Memory B cell (primary cell): ENCODE results near the gene CAPN1.

Source experiments
- ATAC-seq: fragments of 150-1000 bp; cut with Tn5 transposase; 2 replicates; pipeline ENCODE4 v1.10.0; 2021; ENCODE audit warnings: low read depth, mild to moderate bottlenecking, moderate library complexity
- DNase-seq, 2 donors: peaks; one replicate each; pipeline ENCODE4 v3.0.0; 2022; ENCODE audit warnings: low spot score in 2 of 2
- H3K27ac Mint-ChIP-seq: one replicate; pipeline ENCODE4 v1.8.0; 2022; ENCODE audit warnings: mild to moderate bottlenecking, moderate library complexity, mixed read lengths
- H3K27me3 Mint-ChIP-seq: one replicate; pipeline ENCODE4 v1.8.0; 2022; ENCODE audit warnings: mixed read lengths
- H3K36me3 Mint-ChIP-seq: one replicate; pipeline ENCODE4 v1.8.0; 2022; ENCODE audit warnings: mild to moderate bottlenecking, mixed read lengths
- H3K4me1 Mint-ChIP-seq: one replicate; pipeline ENCODE4 v1.8.0; 2022; ENCODE audit warnings: mixed read lengths
- H3K4me3 Mint-ChIP-seq: one replicate; pipeline ENCODE4 v1.8.0; 2022; ENCODE audit warnings: mild to moderate bottlenecking, moderate library complexity, mixed read lengths
- H3K9me3 Mint-ChIP-seq: one replicate; pipeline ENCODE4 v1.8.0; 2022; ENCODE audit warnings: mixed read lengths

The CAPN1 gene

DNA sequence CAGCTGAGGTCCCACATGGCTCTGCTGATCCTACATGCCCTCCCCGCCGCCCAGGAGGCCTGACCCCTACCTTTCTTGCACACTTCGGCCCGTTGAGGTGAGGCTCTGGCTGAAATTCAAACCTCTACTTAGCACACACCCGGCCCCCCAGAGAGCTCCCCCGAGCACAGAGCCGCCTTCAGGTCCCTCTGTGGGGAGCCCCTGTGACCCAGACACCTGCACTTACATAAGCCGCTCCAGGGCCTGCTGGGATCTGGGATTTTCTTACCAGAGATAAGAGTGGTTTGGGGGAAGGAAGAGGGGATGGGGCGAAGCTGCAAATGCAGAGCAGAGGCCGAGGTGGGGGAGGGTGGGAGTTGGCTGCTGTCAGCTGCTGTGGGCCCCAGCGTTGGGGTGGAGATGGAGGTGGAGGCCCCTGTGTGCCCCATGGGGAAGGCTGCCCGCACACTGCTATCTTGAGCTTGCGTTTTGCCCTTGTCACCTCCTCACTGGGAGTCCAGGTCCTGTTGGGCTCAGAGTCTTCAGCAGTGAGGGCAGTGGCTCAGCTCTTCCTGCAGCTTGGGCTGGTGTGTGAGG, 30.6 kb downstream of the CAPN1 start:
- DNase-seq (no peak), ATAC-seq (no peak)
- Mint-ChIP-seq H3K36me3 (peaks cover 27% of the 10 kb centered on the region), H3K9me3 (peaks cover 2% of the 10 kb centered on the region), H3K27ac (no peak overlapping the region), H3K27me3 (peaks cover 3% of the 10 kb centered on the region), H3K4me1 (peaks cover 12% of the 10 kb centered on the region), H3K4me3 (no peak overlapping the region)

DNA sequence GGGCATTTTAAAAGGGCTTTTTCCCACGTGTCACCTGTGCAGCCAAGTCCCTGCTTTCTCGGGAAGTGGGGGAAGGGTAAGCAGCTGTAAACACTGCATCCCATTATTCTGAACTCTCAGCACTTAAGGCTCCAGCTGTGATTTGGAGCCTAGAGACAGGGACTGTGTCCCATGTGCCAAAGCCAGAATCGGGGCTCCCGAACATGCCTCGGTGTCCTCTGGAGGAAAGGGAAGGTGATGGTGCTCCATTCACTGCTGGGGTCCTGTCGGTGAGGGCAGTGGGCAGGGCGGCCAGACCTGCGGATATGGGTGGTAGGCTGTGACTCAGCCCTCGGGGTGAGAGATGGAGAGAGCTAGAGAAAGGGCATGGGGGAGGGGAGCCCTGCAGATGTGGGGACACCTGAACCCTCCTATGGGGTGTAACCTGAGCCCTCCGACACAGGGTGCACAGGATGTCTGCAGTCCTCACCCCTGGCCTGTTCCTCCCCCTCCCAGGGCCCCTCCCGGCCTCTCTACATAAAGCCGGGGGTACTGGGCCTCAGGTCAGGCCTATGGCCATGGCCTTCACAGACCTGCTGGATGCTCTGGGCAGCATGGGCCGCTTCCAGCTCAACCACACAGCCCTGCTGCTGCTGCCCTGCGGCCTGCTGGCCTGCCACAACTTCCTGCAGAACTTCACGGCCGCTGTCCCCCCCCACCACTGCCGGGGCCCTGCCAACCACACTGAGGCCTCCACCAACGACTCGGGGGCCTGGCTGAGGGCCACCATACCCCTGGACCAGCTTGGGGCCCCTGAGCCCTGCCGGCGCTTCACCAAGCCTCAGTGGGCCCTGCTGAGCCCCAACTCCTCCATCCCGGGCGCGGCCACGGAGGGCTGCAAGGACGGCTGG, 31.8 kb downstream of the CAPN1 start:
- ATAC-seq (no peak), DNase-seq (no peak)
- H3K4me1 Mint-ChIP-seq: peaks cover 12% of the 10 kb centered on the region
- H3K9me3 Mint-ChIP-seq: peaks cover 2% of the 10 kb centered on the region
- peaks cover 3% of the 10 kb centered on the region for H3K27me3 Mint-ChIP-seq
- H3K36me3 Mint-ChIP-seq: peaks cover 23% of the 10 kb centered on the region
- H3K4me3 Mint-ChIP-seq: no peak overlapping the region
- no peak overlapping the region for H3K27ac Mint-ChIP-seq

DNA sequence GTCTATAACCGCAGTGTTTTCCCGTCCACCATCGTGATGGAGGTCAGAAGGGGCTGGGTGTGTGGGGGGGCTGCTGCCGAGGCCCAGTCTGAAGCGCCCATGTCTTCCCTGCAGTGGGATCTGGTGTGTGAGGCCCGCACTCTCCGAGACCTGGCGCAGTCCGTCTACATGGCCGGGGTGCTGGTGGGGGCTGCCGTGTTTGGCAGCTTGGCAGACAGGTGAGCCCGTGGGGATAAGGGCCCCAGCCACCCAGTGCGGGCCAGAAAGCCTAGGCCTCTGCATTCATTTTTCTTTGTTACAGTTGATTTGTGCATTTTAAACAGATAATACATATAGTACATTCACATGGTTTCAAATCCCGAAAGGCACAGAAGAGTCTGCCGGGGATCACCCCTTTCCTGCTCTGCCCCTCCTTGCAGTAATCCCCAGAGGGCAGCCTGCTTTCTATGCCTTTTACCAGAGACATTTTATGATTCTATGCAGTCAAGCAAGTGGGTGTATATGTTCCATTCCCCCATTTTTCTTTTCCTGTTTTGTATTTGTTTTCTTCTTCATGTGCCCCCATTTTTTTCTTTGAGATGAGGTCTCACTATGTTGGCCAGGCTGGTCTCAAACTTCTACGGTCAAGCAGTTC, 32.6 kb downstream of the CAPN1 start:
- Mint-ChIP-seq H3K4me1 (peaks cover 12% of the 10 kb centered on the region), H3K36me3 (peaks cover 17% of the 10 kb centered on the region), H3K9me3 (peaks cover 2% of the 10 kb centered on the region), H3K4me3 (no peak overlapping the region), H3K27me3 (peaks cover 3% of the 10 kb centered on the region), H3K27ac (no peak overlapping the region)
- ATAC-seq: no peak
- DNase-seq: no peak

DNA sequence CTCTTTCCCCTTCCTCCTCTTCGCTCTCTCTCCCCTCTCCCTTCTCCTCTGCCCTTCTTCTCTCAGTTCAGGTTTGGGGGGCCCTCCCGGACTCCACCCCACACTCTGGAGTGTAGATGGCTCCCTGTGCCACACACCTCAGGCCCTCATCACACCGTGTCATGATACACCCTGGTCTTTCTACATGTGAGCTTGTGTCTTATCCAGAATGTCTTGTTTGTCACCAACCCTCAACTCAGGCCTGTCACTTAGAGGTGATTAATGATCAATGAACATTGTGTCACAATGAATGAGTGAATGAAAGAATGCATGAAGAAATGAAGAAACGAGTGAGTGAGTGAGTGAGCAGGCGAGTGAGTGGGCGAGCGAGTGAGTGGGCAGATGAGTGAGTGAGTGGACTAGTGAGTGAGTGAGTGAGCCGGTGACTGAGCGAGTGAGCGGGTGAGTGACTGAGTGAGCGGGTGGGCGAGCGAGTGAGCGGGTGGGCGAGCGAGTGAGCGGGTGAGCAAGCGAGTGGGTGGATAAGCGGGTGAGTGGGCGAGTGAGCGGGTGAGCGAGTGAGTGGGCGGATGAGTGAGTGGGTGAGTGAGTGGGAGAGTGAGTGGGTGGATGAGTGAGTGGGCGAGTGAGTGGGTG, 33.8 kb downstream of the CAPN1 start:
- peaks cover 10% of the 10 kb centered on the region for H3K36me3 Mint-ChIP-seq
- H3K9me3 Mint-ChIP-seq: peaks cover 2% of the 10 kb centered on the region
- ATAC-seq: no peak
- peaks cover 3% of the 10 kb centered on the region for H3K27me3 Mint-ChIP-seq
- peaks cover 12% of the 10 kb centered on the region for H3K4me1 Mint-ChIP-seq
- no peak for DNase-seq
- H3K27ac Mint-ChIP-seq: peak overlapping the region; percentile 81
- H3K4me3 Mint-ChIP-seq: no peak overlapping the region

DNA sequence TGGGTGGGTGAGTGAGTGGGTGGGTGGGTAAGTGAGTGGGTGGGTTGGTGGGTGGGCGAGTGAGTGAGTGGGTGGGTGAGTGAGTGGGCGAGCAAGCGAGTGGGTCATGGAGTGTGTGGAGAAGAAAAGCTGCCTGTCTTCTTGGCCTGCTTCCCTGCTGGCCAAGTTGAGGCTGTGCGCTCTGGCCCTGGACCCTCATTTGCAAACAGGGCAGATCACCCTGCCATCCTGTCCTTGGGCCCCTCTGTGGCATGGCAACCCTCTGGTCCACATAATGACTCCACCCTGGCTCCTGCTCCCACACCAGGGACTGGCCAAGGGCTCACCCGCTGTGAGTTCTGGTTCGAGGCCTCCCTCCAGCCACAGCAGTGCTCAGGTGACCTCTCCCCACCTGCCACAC, 35.1 kb downstream of the CAPN1 start:
- no peak for ATAC-seq
- no peak for DNase-seq
- peaks cover 4% of the 10 kb centered on the region for H3K36me3 Mint-ChIP-seq
- H3K4me1 Mint-ChIP-seq: peaks cover 12% of the 10 kb centered on the region
- H3K27me3 Mint-ChIP-seq: peaks cover 3% of the 10 kb centered on the region
- peaks cover 2% of the 10 kb centered on the region for H3K9me3 Mint-ChIP-seq
- H3K27ac Mint-ChIP-seq: no peak overlapping the region
- H3K4me3 Mint-ChIP-seq: no peak overlapping the region

DNA sequence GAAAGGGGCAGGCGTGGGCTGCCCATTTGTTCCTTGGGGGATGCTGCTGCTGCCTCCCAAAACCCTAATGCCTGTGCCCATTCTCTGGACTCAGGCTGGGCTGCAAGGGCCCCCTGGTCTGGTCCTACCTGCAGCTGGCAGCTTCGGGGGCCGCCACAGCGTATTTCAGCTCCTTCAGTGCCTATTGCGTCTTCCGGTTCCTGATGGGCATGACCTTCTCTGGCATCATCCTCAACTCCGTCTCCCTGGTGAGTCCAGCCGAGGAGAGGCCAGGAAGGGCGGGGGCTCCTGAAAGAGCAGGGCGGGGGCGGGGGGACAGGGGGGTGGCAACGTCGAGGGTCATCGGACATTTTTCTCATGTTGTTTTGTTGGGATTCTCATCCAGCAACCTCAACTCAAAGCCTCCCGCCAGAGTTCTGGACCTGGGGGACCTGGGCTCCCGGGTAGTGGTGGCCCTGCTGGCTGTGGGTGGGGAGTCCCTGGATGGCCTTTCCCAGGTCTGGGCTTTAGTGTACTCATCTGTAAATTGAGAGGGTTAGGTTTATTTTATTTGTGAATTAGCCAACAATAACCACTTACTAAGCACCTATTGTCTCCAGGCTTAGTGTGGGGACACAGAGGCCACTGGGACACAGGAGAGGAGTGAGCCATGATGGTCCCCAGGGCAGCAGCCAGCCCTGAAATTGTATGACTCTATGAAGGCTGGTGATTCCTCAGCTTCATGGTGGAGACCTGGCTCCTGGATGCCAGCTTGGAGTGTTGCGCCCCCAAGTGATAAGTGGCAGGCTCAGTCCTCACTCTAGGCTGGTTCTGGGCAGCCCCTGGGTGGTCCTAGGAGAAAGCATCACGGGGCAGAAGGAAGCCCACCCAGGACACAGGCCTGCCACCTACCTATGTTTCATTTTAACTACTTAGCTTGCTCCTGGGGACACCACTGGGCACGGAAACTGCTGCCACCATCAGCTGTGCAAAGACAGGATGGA, 36.0 kb downstream of the CAPN1 start:
- Mint-ChIP-seq H3K4me3 (no peak overlapping the region), H3K9me3 (peaks cover 2% of the 10 kb centered on the region), H3K27me3 (peaks cover 3% of the 10 kb centered on the region), H3K36me3 (peaks cover 4% of the 10 kb centered on the region), H3K4me1 (peaks cover 12% of the 10 kb centered on the region), H3K27ac (no peak overlapping the region)
- ATAC-seq (no peak), DNase-seq (no peak)

DNA sequence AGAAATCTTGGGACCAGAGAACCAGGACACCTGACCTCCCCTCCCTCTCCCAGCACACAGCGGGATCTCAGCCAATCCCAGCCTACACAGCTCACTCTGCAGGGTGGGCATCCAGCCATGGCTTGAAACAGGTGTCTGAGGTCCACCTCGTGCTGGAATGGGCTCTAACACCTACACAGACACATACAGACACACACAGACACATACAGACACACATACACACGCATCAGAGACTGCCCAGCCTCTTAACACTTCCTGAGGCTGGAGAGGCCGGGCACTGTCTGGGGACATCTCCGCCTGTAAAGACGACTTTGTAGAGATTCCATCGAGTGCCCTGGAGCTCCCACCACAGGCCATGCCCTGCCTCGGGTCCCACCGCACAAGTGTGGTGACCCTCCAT, 36.7 kb downstream of the CAPN1 start:
- no peak for ATAC-seq
- peaks cover 4% of the 10 kb centered on the region for H3K36me3 Mint-ChIP-seq
- peaks cover 2% of the 10 kb centered on the region for H3K9me3 Mint-ChIP-seq
- peaks cover 9% of the 10 kb centered on the region for H3K4me1 Mint-ChIP-seq
- H3K27ac Mint-ChIP-seq: no peak overlapping the region
- no peak overlapping the region for H3K4me3 Mint-ChIP-seq
- DNase-seq: no peak
- H3K27me3 Mint-ChIP-seq: peaks cover 3% of the 10 kb centered on the region

DNA sequence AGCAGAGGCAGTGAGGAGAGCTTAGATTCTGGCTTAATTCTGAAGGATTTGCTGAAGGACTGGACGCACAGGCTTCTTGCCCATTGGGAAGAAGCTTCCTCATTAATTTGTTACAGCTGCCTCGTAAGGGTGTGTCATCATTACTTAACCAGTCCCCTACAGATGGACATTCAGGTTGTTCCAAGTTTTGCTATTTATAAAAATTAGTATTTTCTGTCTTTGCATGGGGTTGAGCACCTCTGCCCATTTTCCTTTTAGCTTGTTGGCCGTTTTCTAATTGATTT, 38.1 kb downstream of the CAPN1 start:
- no peak for DNase-seq
- Mint-ChIP-seq H3K27ac (no peak overlapping the region), H3K4me1 (peaks cover 5% of the 10 kb centered on the region), H3K9me3 (peaks cover 2% of the 10 kb centered on the region), H3K27me3 (peaks cover 3% of the 10 kb centered on the region), H3K4me3 (no peak overlapping the region), H3K36me3 (peaks cover 4% of the 10 kb centered on the region)
- no peak for ATAC-seq

DNA sequence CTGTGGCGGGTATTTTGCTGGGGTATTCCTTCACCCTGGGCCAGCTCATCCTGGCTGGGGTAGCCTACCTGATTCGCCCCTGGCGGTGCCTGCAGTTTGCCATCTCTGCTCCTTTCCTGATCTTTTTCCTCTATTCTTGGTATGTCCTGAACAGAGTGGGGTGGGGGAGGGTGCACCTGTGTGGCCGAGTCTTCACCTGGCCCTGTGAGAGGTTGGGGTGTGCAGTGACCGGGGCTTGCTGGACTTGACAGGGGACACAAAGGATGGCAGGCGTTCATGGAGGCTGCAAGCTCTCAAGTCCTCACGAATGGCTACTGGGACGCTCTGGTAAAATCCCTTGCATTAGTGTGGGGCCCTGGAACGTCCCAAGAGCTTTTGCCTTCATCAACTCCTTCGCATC, 39.3 kb downstream of the CAPN1 start:
- Mint-ChIP-seq H3K9me3 (no peaks in the 10 kb centered on the region), H3K27me3 (no peaks in the 10 kb centered on the region), H3K27ac (no peak overlapping the region), H3K4me1 (no peaks in the 10 kb centered on the region), H3K4me3 (no peak overlapping the region), H3K36me3 (no peaks in the 10 kb centered on the region)
- no peak for DNase-seq
- no peak for ATAC-seq

DNA sequence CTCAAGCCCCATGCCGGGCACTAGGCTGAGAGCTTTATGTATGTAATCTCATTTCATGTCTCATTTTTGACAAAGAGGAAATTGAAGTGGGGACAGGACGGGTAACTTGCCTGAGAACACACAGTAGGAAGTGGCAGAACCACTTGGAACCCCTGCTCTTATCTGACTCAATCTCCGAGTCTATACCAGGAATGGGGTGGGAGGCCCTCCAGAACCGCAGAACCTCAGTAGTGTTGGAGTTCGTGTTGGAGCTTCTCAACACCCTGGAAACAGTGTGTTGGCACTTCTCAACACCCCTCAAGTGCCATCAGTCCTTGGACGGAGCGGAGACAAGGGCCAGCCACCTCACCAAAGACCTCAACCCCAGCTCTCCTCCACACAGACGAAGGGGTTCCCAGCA, 41.3 kb downstream of the CAPN1 start:
- peaks cover 2% of the 10 kb centered on the region for H3K27me3 Mint-ChIP-seq

DNA sequence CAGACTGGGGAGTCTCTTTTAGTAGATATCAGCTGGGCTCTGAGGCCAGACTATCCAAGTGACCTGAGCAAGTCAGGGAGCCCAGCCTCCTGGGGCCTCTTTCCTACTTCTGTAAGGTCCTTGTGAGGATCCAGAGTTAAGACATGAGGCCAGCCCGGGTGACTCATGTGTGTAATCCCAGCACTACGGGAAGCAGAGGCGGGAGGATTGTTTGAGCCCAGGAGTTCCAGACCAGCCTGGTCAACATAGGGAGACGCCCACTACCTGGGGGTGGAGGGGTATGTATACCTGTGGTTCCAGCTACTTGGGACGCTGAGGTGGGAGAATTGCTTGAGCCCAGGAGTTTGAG, 43.2 kb downstream of the CAPN1 start:
- Mint-ChIP-seq H3K27me3 (peaks cover 2% of the 10 kb centered on the region), H3K4me1 (peaks cover 2% of the 10 kb centered on the region), H3K9me3 (peaks cover under 1% of the 10 kb centered on the region), H3K36me3 (no peaks in the 10 kb centered on the region), H3K4me3 (peak overlapping the region; percentile 79), H3K27ac (no peak overlapping the region)
- ATAC-seq: no peak
- no peak for DNase-seq

More for the DNA sequence above, 41.3 kb downstream of the CAPN1 start:
- H3K36me3 Mint-ChIP-seq: no peaks in the 10 kb centered on the region
- H3K4me3 Mint-ChIP-seq: no peak overlapping the region
- no peak overlapping the region for H3K27ac Mint-ChIP-seq
- DNase-seq (no peak), ATAC-seq (no peak)
- H3K4me1 Mint-ChIP-seq: peaks cover 2% of the 10 kb centered on the region
- no peaks in the 10 kb centered on the region for H3K9me3 Mint-ChIP-seq

DNA sequence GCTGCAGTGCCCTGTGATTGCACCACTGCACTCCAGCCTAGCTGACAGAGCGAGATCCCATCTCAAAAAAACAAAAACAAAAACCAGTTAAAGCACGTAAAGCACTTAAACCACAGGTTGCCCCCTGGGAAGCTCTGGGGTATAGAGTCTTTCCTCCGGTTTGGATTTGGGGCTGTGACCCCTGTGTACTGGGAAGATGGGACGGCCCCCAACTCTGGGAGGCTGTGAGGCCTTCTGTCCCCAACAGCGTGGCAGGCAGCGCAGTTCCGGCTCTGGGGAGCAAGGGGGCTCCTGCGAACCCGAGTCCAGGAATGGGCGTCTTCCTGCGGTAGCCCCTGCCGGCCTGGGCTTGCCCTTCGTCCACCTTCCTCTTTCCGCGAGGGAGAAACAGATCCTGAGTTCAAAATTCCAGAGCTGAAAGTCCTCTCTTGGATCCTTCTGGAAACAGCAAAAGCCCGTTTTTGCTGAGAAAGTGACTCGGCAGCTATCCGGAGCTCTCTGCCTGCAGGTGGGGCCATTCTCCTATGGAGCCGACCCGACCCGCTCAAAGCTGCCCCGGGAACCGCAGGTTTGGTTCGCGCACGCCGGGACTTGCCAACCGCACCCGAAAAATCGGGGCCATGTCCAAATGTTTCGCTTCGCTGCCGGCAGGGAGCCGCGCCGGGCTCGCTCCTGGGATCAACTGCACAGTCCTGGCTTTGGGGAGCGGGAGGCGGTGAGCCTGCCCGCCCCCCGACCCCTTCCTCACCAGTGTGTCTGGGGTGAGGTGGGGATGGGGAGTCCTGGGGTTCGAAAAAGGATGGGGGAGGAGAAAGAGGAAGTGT, 43.8 kb downstream of the CAPN1 start:
- ATAC-seq (peak; percentile 87), DNase-seq (peak; percentile 29 to 47)
- Mint-ChIP-seq H3K4me1 (peaks cover 2% of the 10 kb centered on the region), H3K27me3 (peaks cover 2% of the 10 kb centered on the region), H3K36me3 (no peaks in the 10 kb centered on the region), H3K9me3 (peaks cover 3% of the 10 kb centered on the region), H3K4me3 (peak overlapping the region; percentile 79), H3K27ac (no peak overlapping the region)

DNA sequence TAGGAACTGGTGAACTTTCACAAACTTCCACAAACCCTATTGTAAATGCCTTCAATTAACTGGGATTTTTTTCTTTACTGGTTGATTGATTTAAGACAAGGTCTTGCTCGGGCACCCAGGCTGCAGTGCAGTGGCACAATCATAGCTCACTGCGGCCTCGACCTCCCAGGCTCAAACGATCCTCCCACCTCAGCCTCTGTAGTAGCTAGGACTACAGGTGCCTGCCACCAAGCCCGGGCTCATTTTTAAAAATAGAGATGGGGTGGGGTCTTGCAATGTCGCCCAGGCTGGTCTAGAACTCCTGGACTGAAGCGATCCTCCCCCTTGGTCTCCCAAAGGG, 44.3 kb downstream of the CAPN1 start:
- Mint-ChIP-seq H3K9me3 (peaks cover 3% of the 10 kb centered on the region), H3K27ac (no peak overlapping the region), H3K36me3 (no peaks in the 10 kb centered on the region), H3K27me3 (peaks cover 2% of the 10 kb centered on the region), H3K4me1 (peaks cover 2% of the 10 kb centered on the region), H3K4me3 (peak overlapping the region; percentile 79)
- DNase-seq (no peak), ATAC-seq (no peak)
